Right atrium auricular region (tissue), 2 donors: ENCODE measurements around the gene B3GNT2. TPM values are rescaled to one million over a fixed set of nuclear protein-coding genes. Genes with fewer than 3 reads are reported as not detected.
A peak's percentile ranks its signal among the peaks of the same experiment; 100 is the strongest.

ENCODE experiments used
- DNase-seq: peaks from one replicate; pipeline ENCODE4 v3.0.0-alpha.2; 2019; ENCODE audit warnings: low spot score
- H3K27ac ChIP-seq, 2 donors: fragments of 200-600 bp; sonication (generic); 1 replicate in 1 of 2; 2 replicates in 1 of 2; pipeline ENCODE4 v1.5.1; 2016 to 2019
- H3K27me3 ChIP-seq, 2 donors: fragments of 200-600 bp; sonication (generic); one replicate each; pipeline versions ENCODE4 v1.5.1 to v1.6.0; 2017 to 2019
- H3K36me3 ChIP-seq: fragments of 200-600 bp; sonication (generic); one replicate; pipeline ENCODE4 v1.5.1; 2016
- H3K4me1 ChIP-seq, 2 donors: fragments of 200-600 bp; sonication (generic); one replicate each; pipeline versions ENCODE4 v1.5.1 to v1.6.0; 2017 to 2019
- H3K4me3 ChIP-seq, 2 donors: fragments of 200-600 bp; sonication (generic); 1 replicate in 1 of 2; 2 replicates in 1 of 2; pipeline ENCODE4 v1.5.1; 2017 to 2019; ENCODE audit warnings: mild to moderate bottlenecking in 1 of 2, moderate library complexity in 1 of 2
- H3K9me3 ChIP-seq, 2 donors: fragments of 200-600 bp; sonication (generic); one replicate each; pipeline ENCODE4 v1.5.1; 2019
- CTCF ChIP-seq, 2 donors: fragments of 200-600 bp; sonication (generic); IDR thresholded peaks; one replicate each; pipeline ENCODE4 v1.5.1; 2019; ENCODE audit warnings: antibody characterized with exemption in 2 of 2
- total RNA-seq, 2 donors: library from RNA; depleted of rRNA; stranded (reverse); fragments of >200 nt; gene quantifications; one replicate each; pipeline ENCODE4 v1.1.0, GENCODE V29; 2016

Gene B3GNT2
- total RNA-seq, 2 donors from 2014 or later, result 17.7 to 31.1 TPM

- H3K27ac ChIP-seq, result no peak overlapping the region
- peaks cover 25% of the 10 kb centered on the region for H3K36me3 ChIP-seq
- DNase-seq, result no peak
- H3K4me1 ChIP-seq, result peaks cover 0 to 35% of the 10 kb centered on the region in 2 donors
- no peaks in the 10 kb centered on the region for H3K27me3 ChIP-seq
- no peak for TF ChIP-seq CTCF (IDR thresholded peaks at IDR 0.05)
- no peak overlapping the region for H3K4me3 ChIP-seq
- no peaks in the 10 kb centered on the region for H3K9me3 ChIP-seq
Observed at GRCh38 chr2:62222171-62222570, 26.3 kb downstream of the B3GNT2 start.

GRCh38 chr2:62222674-62223073, 26.8 kb downstream of the B3GNT2 start:
- peaks cover 25% of the 10 kb centered on the region for H3K36me3 ChIP-seq
- peaks cover 0 to 30% of the 10 kb centered on the region in 2 donors for H3K4me1 ChIP-seq
- no peak for TF ChIP-seq CTCF (IDR thresholded peaks at IDR 0.05)
- no peak for DNase-seq
- H3K27me3 ChIP-seq, result no peaks in the 10 kb centered on the region
- H3K27ac ChIP-seq, result no peak overlapping the region
- no peaks in the 10 kb centered on the region for H3K9me3 ChIP-seq
- H3K4me3 ChIP-seq, result no peak overlapping the region

DNA sequence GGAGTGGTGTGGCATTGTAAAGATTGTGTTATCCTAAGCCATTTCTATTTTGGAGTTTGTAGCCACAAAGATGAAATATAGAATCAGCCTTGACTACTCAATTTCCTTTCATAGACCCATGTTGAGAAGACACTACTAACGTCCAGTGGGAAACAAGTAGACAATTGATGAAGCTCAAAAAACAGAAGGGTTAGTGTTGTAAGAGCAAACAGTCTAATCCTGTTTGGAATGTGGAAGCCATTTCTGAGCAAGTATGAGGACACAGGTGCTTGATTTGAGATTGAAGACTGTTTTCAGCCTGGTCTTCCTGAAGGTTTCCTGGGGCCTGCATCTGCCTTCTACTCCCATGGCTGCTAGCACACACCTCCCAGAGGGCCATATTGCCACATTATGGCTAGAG, 29.1 kb downstream of the B3GNT2 start:
- H3K27me3 ChIP-seq, result no peaks in the 10 kb centered on the region
- no peaks in the 10 kb centered on the region for H3K9me3 ChIP-seq
- H3K27ac ChIP-seq, result no peak overlapping the region
- peaks cover 25% of the 10 kb centered on the region for H3K36me3 ChIP-seq
- peaks cover 0 to 12% of the 10 kb centered on the region in 2 donors for H3K4me1 ChIP-seq
- no peak for TF ChIP-seq CTCF (IDR thresholded peaks at IDR 0.05)
- H3K4me3 ChIP-seq, result no peak overlapping the region
- DNase-seq, result no peak

- H3K36me3 ChIP-seq, result peaks cover 22% of the 10 kb centered on the region
- no peak overlapping the region for H3K4me3 ChIP-seq
- H3K9me3 ChIP-seq, result no peaks in the 10 kb centered on the region
- peaks cover 0 to 9% of the 10 kb centered on the region in 2 donors for H3K4me1 ChIP-seq
- TF ChIP-seq CTCF (IDR thresholded peaks at IDR 0.05), result no peak
- H3K27me3 ChIP-seq, result no peaks in the 10 kb centered on the region
- H3K27ac ChIP-seq, result no peak overlapping the region
- peak; percentile 28 for DNase-seq
Observed at GRCh38 chr2:62227386-62228075, 31.6 kb downstream of the B3GNT2 start.

GRCh38 chr2:62229082-62229605, 33.2 kb downstream of the B3GNT2 start:
- Histone ChIP-seq H3K27ac (no peak overlapping the region), H3K9me3 (no peaks in the 10 kb centered on the region), H3K36me3 (peaks cover 13% of the 10 kb centered on the region), H3K4me1 (peaks cover 0 to 12% of the 10 kb centered on the region in 2 donors), H3K27me3 (no peaks in the 10 kb centered on the region), H3K4me3 (no peak overlapping the region)
- TF ChIP-seq CTCF (IDR thresholded peaks at IDR 0.05), result no peak
- DNase-seq, result peak; percentile 26
